HEK293 (cell line): ENCODE data around the gene PKHD1.

Source experiments
- CTCF ChIA-PET: fragments of 350-600 bp; formaldehyde crosslinking; extraction: SDS; loops from one replicate; lab custom pipeline; 2021; ENCODE audit warnings: antibody characterized with exemption; lab: Yijun Ruan, JAX
- POLR2A ChIA-PET: fragments of 300-600 bp; formaldehyde crosslinking; extraction: SDS; loops from one replicate; lab custom pipeline; 2020; ENCODE audit warnings: antibody characterized with exemption, inconsistent platforms; lab: Yijun Ruan, JAX
- H3K27ac ChIP-seq: fragments of 200-500 bp; sonication (Bioruptor generic); 2 replicates; pipeline ENCODE4 v1.5.1; 2014; ENCODE audit warnings: low read depth, low read length, control low read depth, inconsistent platforms; ENCODE audit errors: extremely low read depth
- H3K36me3 ChIP-seq, 2 experiments: fragments of 200-500 bp in 1 of 2; sonication (Bioruptor generic) in 1 of 2; 1 replicate in 1 of 2; 2 replicates in 1 of 2; pipeline ENCODE4 v1.5.1; 2014 to 2017; ENCODE audit warnings: inconsistent platforms in 2 of 2, low read length in 2 of 2; ENCODE audit not compliant: control insufficient read depth in 2 of 2, insufficient read depth in 1 of 2
- H3K4me1 ChIP-seq: fragments of 200-500 bp; sonication (Bioruptor generic); 2 replicates; pipeline ENCODE4 v1.5.1; 2014; ENCODE audit warnings: mild to moderate bottlenecking, low read length, inconsistent platforms; ENCODE audit not compliant: control insufficient read depth, insufficient read depth
- H3K4me3 ChIP-seq: 2 replicates; pipeline ENCODE4 v1.5.1; 2011; ENCODE audit warnings: low read depth, mild to moderate bottlenecking, control low read depth, low read length, moderate library complexity
- H3K9me3 ChIP-seq: fragments of 200-500 bp; sonication (Bioruptor generic); 2 replicates; pipeline ENCODE4 v1.5.1; 2014; ENCODE audit warnings: low read depth, low read length, inconsistent platforms; ENCODE audit not compliant: control insufficient read depth, insufficient read depth
- BCL11A ChIP-seq: fragments of 450-650 bp; formaldehyde crosslinking; IDR thresholded peaks from 2 replicates; pipeline ENCODE4 v1.5.1; 2016; ENCODE audit warnings: low read depth, missing biosample characterization, missing genetic modification characterization
- HOXD13 ChIP-seq: sonication (generic); formaldehyde crosslinking; IDR thresholded peaks from 2 replicates; pipeline ENCODE4 v1.8.0; 2022; ENCODE audit warnings: missing genetic modification reagents, borderline replicate concordance
- KLF10 ChIP-seq: fragments of 450-650 bp; IDR thresholded peaks from 2 replicates; pipeline ENCODE4 v1.5.1; 2018; ENCODE audit warnings: missing biosample characterization, mild to moderate bottlenecking, missing genetic modification characterization
- PRDM1 ChIP-seq: fragments of 450-650 bp; formaldehyde crosslinking; IDR thresholded peaks from 2 replicates; pipeline ENCODE4; 2016; ENCODE audit warnings: missing biosample characterization, missing genetic modification characterization
- REPIN1 ChIP-seq: fragments of 450-650 bp; formaldehyde crosslinking; IDR thresholded peaks from 2 replicates; pipeline ENCODE4 v1.5.1; 2017; ENCODE audit warnings: missing biosample characterization, missing genetic modification characterization, low read depth
- SCRT2 ChIP-seq: fragments of 450-650 bp; formaldehyde crosslinking; IDR thresholded peaks from 2 replicates; pipeline ENCODE4 v1.5.1; 2016; ENCODE audit warnings: missing biosample characterization, missing genetic modification characterization
- WT1 ChIP-seq: fragments of 450-650 bp; formaldehyde crosslinking; IDR thresholded peaks from 2 replicates; pipeline ENCODE4 v1.5.1; 2016; ENCODE audit warnings: missing biosample characterization, missing genetic modification characterization
- ZFP41 ChIP-seq: fragments of 450-650 bp; formaldehyde crosslinking; IDR thresholded peaks from 2 replicates; pipeline ENCODE4 v1.5.1; 2016; ENCODE audit warnings: missing biosample characterization, missing genetic modification characterization, borderline replicate concordance
- ZNF10 ChIP-seq: fragments of 450-650 bp; formaldehyde crosslinking; IDR thresholded peaks from 2 replicates; pipeline ENCODE4 v1.5.1; 2017; ENCODE audit warnings: missing biosample characterization, missing genetic modification characterization
- ZNF148 ChIP-seq: fragments of 450-650 bp; formaldehyde crosslinking; IDR thresholded peaks from 2 replicates; pipeline ENCODE4 v1.5.0; 2017; ENCODE audit warnings: missing biosample characterization, missing genetic modification characterization, borderline replicate concordance
- ZNF155 ChIP-seq: fragments of 450-650 bp; formaldehyde crosslinking; IDR thresholded peaks from 2 replicates; pipeline ENCODE4 v1.5.1; 2016; ENCODE audit warnings: missing biosample characterization, missing genetic modification characterization
- ZNF184 ChIP-seq: fragments of 450-650 bp; IDR thresholded peaks from 2 replicates; pipeline ENCODE4 v1.5.1; 2018; ENCODE audit warnings: missing biosample characterization, mild to moderate bottlenecking, missing genetic modification characterization
- ZNF19 ChIP-seq: fragments of 450-650 bp; formaldehyde crosslinking; IDR thresholded peaks from 2 replicates; pipeline ENCODE4; 2016; ENCODE audit warnings: missing biosample characterization, missing genetic modification characterization, low read depth
- ZNF214 ChIP-seq: fragments of 450-650 bp; formaldehyde crosslinking; IDR thresholded peaks from 2 replicates; pipeline ENCODE4 v1.5.1; 2017; ENCODE audit warnings: missing biosample characterization, mild to moderate bottlenecking, missing genetic modification characterization, borderline replicate concordance
- ZNF239 ChIP-seq: fragments of 450-650 bp; formaldehyde crosslinking; IDR thresholded peaks from 2 replicates; pipeline ENCODE4 v1.5.1; 2016; ENCODE audit warnings: missing biosample characterization, missing genetic modification characterization
- ZNF24 ChIP-seq: fragments of 450-650 bp; formaldehyde crosslinking; IDR thresholded peaks from 2 replicates; pipeline ENCODE4 v1.5.1; 2016; ENCODE audit warnings: missing biosample characterization, missing genetic modification characterization
- ZNF266 ChIP-seq: fragments of 450-650 bp; formaldehyde crosslinking; IDR thresholded peaks from 2 replicates; pipeline ENCODE4 v1.5.1; 2016; ENCODE audit warnings: missing biosample characterization, missing genetic modification characterization, low read depth
- ZNF274 ChIP-seq, 2 experiments: fragments of 200-500 bp in 1 of 2; fragments of 450-650 bp in 1 of 2; sonication (Bioruptor generic) in 1 of 2; formaldehyde crosslinking in 1 of 2; IDR thresholded peaks; 2 replicates each; pipeline versions ENCODE4 v1.5.1 to v1.6.1; 2014 to 2016; ENCODE audit warnings: borderline replicate concordance in 1 of 2, inconsistent platforms in 1 of 2, low read length in 1 of 2, missing biosample characterization in 1 of 2, missing genetic modification characterization in 1 of 2
- ZNF350 ChIP-seq: fragments of 450-650 bp; formaldehyde crosslinking; IDR thresholded peaks from 2 replicates; pipeline ENCODE4 v1.5.0; 2017; ENCODE audit warnings: missing biosample characterization, mild to moderate bottlenecking, missing genetic modification characterization
- ZNF366 ChIP-seq: fragments of 450-650 bp; formaldehyde crosslinking; conservative IDR thresholded peaks from 2 replicates; pipeline ENCODE4 v1.5.1; 2016; ENCODE audit warnings: missing biosample characterization, missing genetic modification characterization
- ZNF423 ChIP-seq: fragments of 450-650 bp; formaldehyde crosslinking; IDR thresholded peaks from 2 replicates; pipeline ENCODE4 v1.5.1; 2016; ENCODE audit warnings: missing biosample characterization, missing genetic modification characterization
- ZNF529 ChIP-seq: fragments of 450-650 bp; formaldehyde crosslinking; IDR thresholded peaks from 2 replicates; pipeline ENCODE4 v1.5.1; 2017; ENCODE audit warnings: missing genetic modification characterization, missing biosample characterization; ENCODE audit not compliant: insufficient replicate concordance
- ZNF558 ChIP-seq: fragments of 450-650 bp; formaldehyde crosslinking; IDR thresholded peaks from 2 replicates; pipeline ENCODE4 v1.5.1; 2016; ENCODE audit warnings: missing biosample characterization, missing genetic modification characterization
- ZNF561 ChIP-seq: fragments of 450-650 bp; IDR thresholded peaks from 2 replicates; pipeline ENCODE4 v1.5.1; 2018; ENCODE audit warnings: missing biosample characterization, missing genetic modification characterization, borderline replicate concordance
- ZNF654 ChIP-seq: fragments of 450-650 bp; formaldehyde crosslinking; IDR thresholded peaks from 2 replicates; pipeline ENCODE4 v1.5.1; 2016; ENCODE audit warnings: low read depth, missing biosample characterization, missing genetic modification characterization
- ZNF658 ChIP-seq: fragments of 450-650 bp; formaldehyde crosslinking; IDR thresholded peaks from 2 replicates; pipeline ENCODE4; 2016; ENCODE audit warnings: missing biosample characterization, missing genetic modification characterization
- ZNF747 ChIP-seq: fragments of 450-650 bp; formaldehyde crosslinking; IDR thresholded peaks from 2 replicates; pipeline ENCODE4 v1.5.1; 2016; ENCODE audit warnings: missing biosample characterization, missing genetic modification characterization
- ZNF777 ChIP-seq: fragments of 450-650 bp; formaldehyde crosslinking; IDR thresholded peaks from 2 replicates; pipeline ENCODE4 v1.5.1; 2017; ENCODE audit warnings: missing biosample characterization, missing genetic modification characterization, borderline replicate concordance

The PKHD1 gene

GRCh38 chr6:51846531-51846930 lies 240.9 kb downstream of the PKHD1 start (continued):
- TF ChIP-seq ZFP41 (tag by site-specific recombination) (no peak), ZNF19 (tag by site-specific recombination) (no peak), ZNF529 (tag by site-specific recombination) (no peak), ZNF350 (tag by site-specific recombination) (no peak), ZNF184 (tag by site-specific recombination) (no peak)
- TF ChIP-seq, all 188 proteins: peak for 0

DNA sequence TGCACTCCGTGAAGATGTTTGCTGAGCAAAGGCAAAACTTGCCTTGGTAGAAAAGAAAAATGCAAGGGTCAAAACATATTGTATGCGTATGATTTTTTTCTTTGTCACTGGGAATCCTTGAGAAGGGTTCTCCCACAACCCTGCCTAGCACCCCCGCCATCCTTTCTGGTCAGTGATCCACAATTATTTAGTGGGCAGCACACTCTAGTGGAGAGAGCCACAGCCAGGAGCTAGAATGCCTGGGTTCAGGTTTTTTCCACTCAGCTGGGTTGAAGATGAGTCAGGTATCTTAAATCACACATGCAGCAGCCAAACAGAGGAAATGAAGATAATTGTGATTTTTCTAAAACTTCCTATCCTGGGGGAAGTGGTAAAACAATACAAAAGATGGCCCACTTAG lies 243.1 kb downstream of the PKHD1 start:
- Histone ChIP-seq H3K4me3 (no peak overlapping the region), H3K36me3 (no peaks in the 10 kb centered on the region), H3K27ac (no peak overlapping the region), H3K4me1 (peaks cover 3% of the 10 kb centered on the region; the same call in 1 of the 2 replicates)
- POLR2A ChIA-PET: no interaction called here
- TF ChIP-seq KLF10 (tag by site-specific recombination) (no peak), ZNF654 (tag by site-specific recombination) (peak; percentile 14; the same call in 1 of the 2 replicates)
- TF ChIP-seq, all 188 proteins: peak for 1
- H3K9me3 ChIP-seq: no peaks in the 10 kb centered on the region
- CTCF ChIA-PET: interaction anchor here (0.7 to 1.0 kb wide), 3 partner anchors 116 to 1052 kb away, joined by 3 to 4 read pairs (median 4); no protein-coding TSS in a partner anchor

- Histone ChIP-seq H3K27ac (no peak overlapping the region), H3K9me3 (no peaks in the 10 kb centered on the region), H3K36me3 (no peaks in the 10 kb centered on the region), H3K4me3 (no peak overlapping the region), H3K4me1 (peaks cover 3% of the 10 kb centered on the region; the same call in 1 of the 2 replicates)
- CTCF ChIA-PET: interaction anchor here (1.0 kb wide), 2 partner anchors 11 to 18 kb away, joined by 3 to 7 read pairs; no protein-coding TSS in a partner anchor
- TF ChIP-seq PRDM1 (tag by site-specific recombination) (no peak), ZNF558 (tag by site-specific recombination) (no peak), ZNF274 (IDR thresholded peaks at IDR 0.05; ENCODE audit: low read length) (no peak), ZNF274 (tag by site-specific recombination; IDR thresholded peaks at IDR 0.05; ENCODE audit: borderline replicate concordance) (no peak), ZNF654 (tag by site-specific recombination) (no peak), ZNF366 (tag by site-specific recombination) (no peak), ZNF561 (tag by site-specific recombination) (no peak), ZNF10 (tag by site-specific recombination) (no peak), WT1 (tag by site-specific recombination) (no peak), REPIN1 (tag by site-specific recombination) (no peak)
- POLR2A ChIA-PET: no interaction called here
Measured at GRCh38 chr6:51843456-51844056, 243.9 kb downstream of the PKHD1 start.

DNA sequence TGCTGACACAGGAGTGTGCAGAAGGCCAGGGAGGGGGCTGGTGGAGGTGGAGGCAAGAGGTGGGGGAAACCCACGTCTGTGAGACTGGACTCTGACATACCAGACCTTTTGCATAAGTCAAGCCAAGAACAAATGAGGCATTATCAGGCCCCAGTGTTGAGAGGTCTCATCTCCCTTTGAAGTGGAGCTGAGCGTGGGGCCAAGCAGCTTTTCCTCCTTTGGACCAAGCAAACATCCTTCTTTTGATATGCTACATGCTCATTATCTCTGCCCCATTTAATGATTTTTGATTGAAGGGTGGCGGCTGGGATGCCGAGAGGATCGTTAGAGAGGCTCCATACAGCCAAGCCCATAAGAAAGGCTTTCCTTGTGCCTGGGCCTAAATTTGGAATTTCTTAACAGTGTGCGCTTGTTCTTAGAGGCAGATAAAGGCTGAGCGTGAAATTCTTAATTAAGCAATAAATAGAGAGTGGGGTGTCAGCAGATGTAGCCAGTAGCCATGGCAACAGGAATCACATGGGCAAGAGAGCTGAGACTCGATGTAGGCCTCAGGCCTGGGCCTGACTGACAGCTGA lies 244.5 kb downstream of the PKHD1 start:
- no peaks in the 10 kb centered on the region for H3K9me3 ChIP-seq
- no peak overlapping the region for H3K27ac ChIP-seq
- peaks cover 3% of the 10 kb centered on the region; the same call in 1 of the 2 replicates for H3K4me1 ChIP-seq
- ChIA-PET CTCF (interaction anchor here (1.0 kb wide), 2 partner anchors 12 to 17 kb away, joined by 3 to 7 read pairs; no protein-coding TSS in a partner anchor), POLR2A (no interaction called here)
- H3K36me3 ChIP-seq: no peaks in the 10 kb centered on the region
- H3K4me3 ChIP-seq: no peak overlapping the region
- TF ChIP-seq ZNF423 (tag by site-specific recombination) (no peak), ZNF24 (tag by site-specific recombination) (no peak), ZNF10 (tag by site-specific recombination) (no peak), ZNF777 (tag by site-specific recombination) (no peak), ZNF266 (tag by site-specific recombination) (no peak), ZNF239 (tag by site-specific recombination) (no peak), ZNF214 (tag by site-specific recombination) (no peak), ZNF747 (tag by site-specific recombination) (no peak), ZNF658 (tag by site-specific recombination) (no peak), BCL11A (tag by site-specific recombination) (no peak), SCRT2 (no peak), ZNF19 (tag by site-specific recombination) (no peak), ZNF184 (tag by site-specific recombination) (no peak), ZNF155 (tag by site-specific recombination) (no peak), HOXD13 (CRISPR knock-in tag) (no peak), ZNF148 (no peak)
